ENCODE results near the gene PTPN13.

PTPN13 gene

GRCh38 chr4:86819561-86819960 lies 225.4 kb downstream of the PTPN13 start:
- DNase-seq = no peak

- no peak for DNase-seq
Observed at GRCh38 chr4:86821151-86821550, 227.0 kb downstream of the PTPN13 start.

GRCh38 chr4:86822136-86822535 lies 228.0 kb downstream of the PTPN13 start:
- DNase-seq = no peak

GRCh38 chr4:86825511-86825910 lies 231.4 kb downstream of the PTPN13 start:
- DNase-seq = no peak

- no peak for DNase-seq
Observed at GRCh38 chr4:86831262-86832130, 237.4 kb downstream of the PTPN13 start.

GRCh38 chr4:86833615-86834014 lies 239.5 kb downstream of the PTPN13 start:
- no peak for DNase-seq

GRCh38 chr4:86834901-86835300 lies 240.8 kb downstream of the PTPN13 start:
- no peak for DNase-seq

GRCh38 chr4:86835677-86836076 lies 241.6 kb downstream of the PTPN13 start:
- DNase-seq = no peak

GRCh38 chr4:86837691-86838503 lies 243.8 kb downstream of the PTPN13 start:
- DNase-seq = no peak

- DNase-seq = no peak
Observed at GRCh38 chr4:86840858-86841257, 246.7 kb downstream of the PTPN13 start.

- no peak for DNase-seq
Observed at GRCh38 chr4:86841309-86841708, 247.2 kb downstream of the PTPN13 start.

- DNase-seq = no peak
Observed at GRCh38 chr4:86845593-86845992, 251.5 kb downstream of the PTPN13 start.

- DNase-seq = no peak
Observed at GRCh38 chr4:86846921-86847320, 252.8 kb downstream of the PTPN13 start.

- no peak for DNase-seq
Observed at GRCh38 chr4:86847571-86847970, 253.5 kb downstream of the PTPN13 start.

- DNase-seq = no peak
Observed at GRCh38 chr4:86848136-86848535, 254.0 kb downstream of the PTPN13 start.

- no peak for DNase-seq
Observed at GRCh38 chr4:86848732-86849619, 254.9 kb downstream of the PTPN13 start, which contains the start of gene SLC10A6. Gene SLC10A6 (minus strand): TSS chr4:86849384. CDS start chr4:86849115, 269 bp downstream.

GRCh38 chr4:86853209-86853608 lies 259.1 kb downstream of the PTPN13 start:
- DNase-seq = no peak

GRCh38 chr4:86855572-86855971 lies 261.5 kb downstream of the PTPN13 start:
- no peak for DNase-seq

- DNase-seq = no peak
Observed at GRCh38 chr4:86856896-86857295, 262.8 kb downstream of the PTPN13 start.

- DNase-seq = no peak
Observed at GRCh38 chr4:86857341-86858052, 263.4 kb downstream of the PTPN13 start.
